HL-60 (cell line): ENCODE results near the gene KLHL36.

Source experiments
- CTCF ChIP-seq: IDR thresholded peaks from one replicate; pipeline ENCODE4 v1.5.1; 2011; ENCODE audit warnings: low read length, control low read depth, inconsistent platforms; ENCODE audit not compliant: insufficient read depth
- POLR2AphosphoS5 ChIP-seq: IDR thresholded peaks from 2 replicates; pipeline ENCODE4 v1.6.1; 2012; ENCODE audit warnings: low read depth

GRCh38 chr16:84675423-84675822 lies 27.1 kb downstream of the KLHL36 start:
- TF ChIP-seq CTCF (no peak), POLR2AphosphoS5 (no peak)
